H1 (cell line): ENCODE results near the gene C10orf95. TPM values are rescaled to one million over a fixed set of nuclear protein-coding genes. Genes with fewer than 3 reads are reported as not detected.

Experiments used
- BCL11A ChIP-seq, 2 experiments: IDR thresholded peaks; one replicate each; pipeline ENCODE4 v1.6.1; 2011; ENCODE audit warnings: low read depth in 2 of 2, low read length in 2 of 2, mild to moderate bottlenecking in 2 of 2
- CHD1 ChIP-seq: IDR thresholded peaks from 2 replicates; pipeline ENCODE4 v1.6.1; 2012; ENCODE audit warnings: low read depth, low read length, improper control_type of control experiment
- CREB1 ChIP-seq: IDR thresholded peaks from 2 replicates; pipeline ENCODE4 v1.6.1; 2012; ENCODE audit warnings: inconsistent platforms
- E2F6 ChIP-seq: IDR thresholded peaks from 2 replicates; pipeline ENCODE4 v1.6.1; 2012; ENCODE audit warnings: inconsistent platforms
- FOSL1 ChIP-seq: IDR thresholded peaks from 2 replicates; pipeline ENCODE4 v1.6.1; 2011; ENCODE audit warnings: mild to moderate bottlenecking, low read depth, low read length, moderate library complexity; ENCODE audit not compliant: insufficient read depth
- GTF2F1 ChIP-seq: IDR thresholded peaks from 2 replicates; pipeline ENCODE4 v1.6.1; 2012; ENCODE audit warnings: low read depth, low read length, improper control_type of control experiment, borderline replicate concordance
- HDAC2 ChIP-seq, 2 experiments: fragments of 300-600 bp in 1 of 2; sonication (generic) in 1 of 2; IDR thresholded peaks; 2 replicates each; pipeline ENCODE4 v1.6.1; 2011 to 2012; ENCODE audit warnings: low read depth in 2 of 2, low read length in 2 of 2, mild to moderate bottlenecking in 2 of 2, moderate library complexity in 2 of 2, borderline replicate concordance in 1 of 2, inconsistent platforms in 1 of 2
- JUND ChIP-seq: IDR thresholded peaks from 2 replicates; pipeline ENCODE4 v1.6.1; 2011; ENCODE audit warnings: mild to moderate bottlenecking, improper control_type of control experiment, low read length
- MAFK ChIP-seq: IDR thresholded peaks from 2 replicates; pipeline ENCODE4 v1.6.1; 2012; ENCODE audit warnings: low read depth, mild to moderate bottlenecking, improper control_type of control experiment, low read length
- NANOG ChIP-seq: IDR thresholded peaks from 2 replicates; pipeline ENCODE4 v1.6.1; 2011; ENCODE audit warnings: low read length, low read depth, mild to moderate bottlenecking, inconsistent platforms; ENCODE audit not compliant: insufficient read depth, poor library complexity, severe bottlenecking
- PHF8 ChIP-seq: fragments of 200-600 bp; sonication (generic); conservative IDR thresholded peaks from 2 replicates; pipeline ENCODE4 v1.7.1; 2012; ENCODE audit warnings: low read depth, mild to moderate bottlenecking, inconsistent platforms, low read length, moderate library complexity
- RFX5 ChIP-seq: IDR thresholded peaks from 2 replicates; pipeline ENCODE4 v1.6.1; 2011; ENCODE audit warnings: low read depth, low read length, improper control_type of control experiment, borderline replicate concordance
- SAP30 ChIP-seq: fragments of 300-600 bp; sonication (generic); IDR thresholded peaks from 2 replicates; pipeline ENCODE4 v1.7.1; 2012; ENCODE audit warnings: low read length, moderate library complexity, mild to moderate bottlenecking, inconsistent platforms; ENCODE audit not compliant: insufficient read depth, insufficient replicate concordance
- SIN3A ChIP-seq, 2 experiments: IDR thresholded peaks in 1 of 2; conservative IDR thresholded peaks in 1 of 2; 2 replicates each; pipeline ENCODE4 v1.6.1; 2011 to 2012; ENCODE audit warnings: low read length in 2 of 2, improper control_type of control experiment in 1 of 2, low read depth in 1 of 2, mild to moderate bottlenecking in 1 of 2
- SIRT6 ChIP-seq: IDR thresholded peaks from one replicate; pipeline ENCODE4 v1.7.1; 2012; ENCODE audit warnings: low read length, inconsistent platforms
- SIX5 ChIP-seq: IDR thresholded peaks from 2 replicates; pipeline ENCODE4 v1.6.1; 2011; ENCODE audit warnings: mild to moderate bottlenecking, low read depth, low read length
- SP2 ChIP-seq: IDR thresholded peaks from 2 replicates; pipeline ENCODE4 v1.6.1; 2012; ENCODE audit warnings: mild to moderate bottlenecking, low read length, inconsistent platforms
- SP4 ChIP-seq: IDR thresholded peaks from 2 replicates; pipeline ENCODE4 v1.6.1; 2012; ENCODE audit warnings: low read length, inconsistent platforms
- SRF ChIP-seq: IDR thresholded peaks from 2 replicates; pipeline ENCODE4 v1.6.1; 2011; ENCODE audit warnings: mild to moderate bottlenecking, low read depth, low read length, moderate library complexity
- SUZ12 ChIP-seq: fragments of 200-600 bp; sonication (generic); IDR thresholded peaks from 2 replicates; pipeline ENCODE4 v1.6.1; 2012; ENCODE audit warnings: mild to moderate bottlenecking, inconsistent platforms, low read length, moderate library complexity, mixed read lengths
- TBP ChIP-seq: IDR thresholded peaks from 2 replicates; pipeline ENCODE4 v1.6.1; 2011; ENCODE audit warnings: low read depth, low read length, improper control_type of control experiment
- TCF12 ChIP-seq: IDR thresholded peaks from 2 replicates; pipeline ENCODE4 v1.6.1; 2011; ENCODE audit warnings: low read depth, mild to moderate bottlenecking, low read length
- ZNF274 ChIP-seq: IDR thresholded peaks from 2 replicates; pipeline ENCODE4 v1.7.0; 2012; ENCODE audit warnings: low read length, borderline replicate concordance; ENCODE audit errors: extremely low read depth
- polyA plus RNA-seq, 7 experiments: library from polyadenylated mRNA; depleted of rRNA in 3 of 7; stranded (reverse) in 5 of 7; unstranded in 2 of 7; fragments of >200 nt in 5 of 7; fragments of 200-250 nt in 2 of 7; gene quantifications; 1 replicate in 5 of 7; 2 replicates in 1 of 7; 4 replicates in 1 of 7; pipeline versions ENCODE4 v1.2.1 to v1.2.3, GENCODE V29; 2011 to 2013; ENCODE audit warnings: missing spikeins in 2 of 7, mixed read lengths in 2 of 7
- total RNA-seq: library from RNA; stranded (reverse); fragmentation: NEBNext Ultra II Directional; extraction: Animal tissue kit (Norgen Biotek cat#: 25700); gene quantifications from 2 replicates; pipeline ENCODE4 v1.2.1, GENCODE V29; 2021

The C10orf95 gene
- total and polyA plus RNA-seq, 2 of the 8 experiments (the other 6 are each of a cell fraction or from before 2014, with no cell fraction given), result 0.34 to 0.48 TPM

DNA sequence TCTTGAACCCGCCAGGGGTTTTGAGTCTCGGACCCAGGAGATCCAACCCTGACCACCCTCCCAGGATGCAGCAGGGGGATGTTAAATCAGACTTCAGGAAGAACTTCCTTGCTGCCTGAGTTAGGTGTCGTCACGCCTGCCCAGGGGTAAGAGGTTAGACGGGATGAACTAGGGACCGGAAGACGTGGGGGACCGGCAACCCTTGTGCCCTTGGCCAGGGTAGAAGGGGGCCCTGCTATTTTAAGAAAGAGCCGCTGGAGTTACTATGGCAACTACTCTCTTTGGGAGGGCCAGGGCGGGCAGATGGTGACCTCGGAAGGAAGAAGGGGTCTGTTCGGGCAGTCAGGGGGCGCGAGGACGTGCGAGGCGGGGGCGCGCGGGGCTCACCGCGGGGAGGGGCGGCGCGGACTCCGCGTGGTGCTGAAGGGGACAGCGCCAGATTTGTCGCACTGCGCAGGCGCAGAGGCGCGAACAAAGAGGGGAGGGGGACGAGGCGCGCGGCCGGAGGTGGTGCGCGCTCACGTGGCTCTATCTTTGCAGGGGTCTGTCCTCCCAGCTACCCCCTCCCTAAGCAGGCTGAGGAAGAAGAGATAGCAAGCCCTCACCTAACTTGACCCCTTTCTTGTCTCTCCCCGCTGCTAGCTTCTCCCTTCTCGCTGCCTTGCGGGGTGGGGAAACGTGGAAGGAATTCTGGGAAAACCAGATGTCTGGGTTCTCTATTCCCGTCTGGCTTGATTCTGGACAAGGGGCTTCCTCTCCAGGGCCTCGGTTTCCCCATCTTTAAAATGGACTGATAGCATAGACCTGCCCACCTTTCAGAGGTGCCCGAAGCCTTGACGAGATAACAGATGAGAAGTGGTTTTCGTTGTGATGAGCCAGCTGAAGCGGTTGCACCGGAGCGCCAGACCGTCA lies 31.8 kb downstream of the C10orf95 start (continued):
- TF ChIP-seq MAFK (no peak), HDAC2 (IDR thresholded peaks at IDR 0.05; ENCODE audit: borderline replicate concordance in 1 of 2, low read depth in 2 of 2, low read length in 2 of 2) (peak in 1 of 2 experiments; percentile 86; a peak in 2 of 4 replicates), SIRT6 (no peak), GTF2F1 (no peak), CHD1 (no peak), PHF8 (no peak), SRF (no peak), SP4 (peak; percentile 70; the same call in 1 of the 2 replicates), FOSL1 (no peak), CREB1 (peak; percentile 61; the same call in 1 of the 2 replicates), RFX5 (no peak), TCF12 (no peak), ZNF274 (no peak), SIN3A (conservative IDR thresholded peaks at IDR 0.05 in 1 of 2, IDR thresholded peaks at IDR 0.05 in 1 of 2; ENCODE audit: low read depth in 1 of 2, low read length in 2 of 2) (peak in 1 of 2 experiments; percentile 31; a peak in 1 of 4 replicates), TBP (no peak), SUZ12 (no peak; the same call in 1 of the 2 replicates), SP2 (no peak), SIX5 (no peak), SAP30 (peak; percentile 46), JUND (no peak), E2F6 (peak; percentile 2; the same call in 1 of the 2 replicates), NANOG (no peak), BCL11A (IDR thresholded peaks at IDR 0.05; ENCODE audit: low read depth in 2 of 2, low read length in 2 of 2) (no peak)
